Retina (tissue), 1 donor: ENCODE measurements around the gene TMEM108.
A peak's percentile ranks its signal among the peaks of the same experiment; 100 is the strongest.

ENCODE experiments used
- DNase-seq: peaks from one replicate; pipeline ENCODE4 v3.0.0-alpha.2; 2016

The TMEM108 gene

DNA sequence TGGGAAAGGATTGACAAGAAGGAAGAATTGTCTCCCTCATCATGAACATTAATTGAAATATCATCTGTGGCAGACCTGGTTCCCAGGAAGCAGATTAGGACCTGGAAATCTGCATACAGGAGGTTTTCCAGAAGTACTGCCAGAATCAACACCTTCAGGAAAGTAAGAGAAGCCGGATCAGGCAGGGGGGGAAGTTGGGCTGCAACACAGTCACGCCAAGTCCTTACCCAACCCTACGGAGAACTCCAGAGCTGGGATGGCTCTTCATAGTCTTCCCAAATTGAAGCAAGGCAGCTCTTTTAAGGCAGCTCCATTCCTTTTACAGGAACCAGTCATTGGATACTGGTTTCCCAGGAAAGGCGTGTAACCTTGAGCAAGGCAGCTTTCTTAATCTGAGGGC lies 326.5 kb downstream of the TMEM108 start:
- no peak for DNase-seq

- DNase-seq: no peak
Observed at GRCh38 chr3:133366921-133367320, 328.7 kb downstream of the TMEM108 start.

DNA sequence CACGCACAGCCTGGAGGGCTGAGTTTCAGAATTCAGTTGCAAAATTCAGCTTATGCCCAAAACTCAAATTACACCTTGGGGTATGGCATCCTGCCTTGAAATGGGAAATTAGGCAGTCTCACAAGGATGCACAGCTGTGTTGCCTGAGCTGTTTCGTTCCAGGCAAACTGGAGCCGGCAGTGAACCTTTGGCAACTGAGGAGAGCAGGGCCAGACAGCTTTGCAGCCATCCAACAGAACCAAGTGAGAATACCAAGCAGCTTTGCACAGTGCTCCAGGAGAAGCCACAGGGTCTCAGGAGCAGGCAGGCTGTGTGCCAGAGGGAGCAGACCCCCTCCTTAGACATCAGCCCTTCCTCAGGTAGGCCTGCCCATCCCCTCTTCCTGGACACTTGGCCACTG lies 329.2 kb downstream of the TMEM108 start:
- DNase-seq: no peak

GRCh38 chr3:133367956-133368355 lies 329.8 kb downstream of the TMEM108 start:
- DNase-seq: no peak

- no peak for DNase-seq
Observed at GRCh38 chr3:133368371-133369067, 330.3 kb downstream of the TMEM108 start.

DNA sequence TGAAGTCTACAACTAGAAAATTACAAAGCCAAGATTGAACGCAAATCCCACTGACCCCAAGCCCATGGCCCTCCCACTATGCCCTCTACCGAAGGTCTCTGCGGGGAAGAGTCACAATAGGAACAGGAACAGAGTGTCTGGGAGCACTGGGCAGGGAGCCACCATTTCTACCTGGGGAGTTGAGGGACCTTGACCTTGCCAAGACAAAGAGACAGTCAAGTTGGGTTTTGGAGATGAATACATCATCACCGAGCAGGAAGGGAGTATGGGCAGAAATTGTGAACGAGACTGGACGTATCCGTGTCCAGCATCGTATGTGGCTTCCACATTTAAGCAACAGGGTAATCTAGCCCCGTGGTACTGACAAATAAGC lies 330.9 kb downstream of the TMEM108 start:
- no peak for DNase-seq

GRCh38 chr3:133371181-133371580 lies 333.0 kb downstream of the TMEM108 start:
- no peak for DNase-seq

- no peak for DNase-seq
Observed at GRCh38 chr3:133371676-133372075, 333.5 kb downstream of the TMEM108 start.

GRCh38 chr3:133374708-133375402 lies 336.7 kb downstream of the TMEM108 start:
- DNase-seq: no peak

- DNase-seq: no peak
Observed at GRCh38 chr3:133375403-133375745, 337.2 kb downstream of the TMEM108 start.

DNA sequence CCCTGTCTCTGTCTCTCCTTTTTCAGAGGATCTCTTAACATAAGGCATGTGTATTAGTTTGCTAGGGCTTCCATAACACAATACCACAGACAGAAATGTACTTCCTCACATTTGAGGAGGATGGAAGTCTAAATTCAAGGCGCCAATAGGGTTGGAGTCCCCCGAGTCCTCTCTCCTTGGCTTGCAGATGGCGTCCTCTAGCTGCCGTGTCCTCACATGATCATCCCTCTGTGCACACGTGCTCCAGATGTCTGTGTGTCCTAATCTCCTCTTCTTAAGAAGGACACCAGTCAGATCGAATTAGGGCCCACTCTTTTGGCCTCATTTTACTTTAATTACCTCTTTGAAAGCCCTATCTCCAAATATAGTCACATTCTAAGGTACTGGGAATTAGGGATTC lies 338.6 kb downstream of the TMEM108 start:
- peak; percentile 41 for DNase-seq

GRCh38 chr3:133377396-133377795 lies 339.2 kb downstream of the TMEM108 start:
- peak; percentile 28 for DNase-seq

DNA sequence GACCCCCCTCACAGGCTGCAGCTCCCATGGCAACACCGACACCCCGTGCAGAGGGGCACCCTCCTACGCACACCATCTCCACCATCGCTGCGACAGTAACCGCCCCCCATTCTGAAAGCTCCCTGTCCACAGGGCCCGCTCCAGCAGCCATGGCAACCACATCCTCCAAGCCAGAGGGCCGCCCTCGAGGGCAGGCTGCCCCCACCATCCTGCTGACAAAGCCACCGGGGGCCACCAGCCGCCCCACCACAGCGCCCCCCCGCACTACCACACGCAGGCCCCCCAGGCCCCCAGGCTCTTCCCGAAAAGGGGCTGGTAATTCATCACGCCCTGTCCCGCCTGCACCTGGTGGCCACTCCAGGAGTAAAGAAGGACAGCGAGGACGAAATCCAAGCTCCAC lies 341.7 kb downstream of the TMEM108 start:
- DNase-seq: no peak

- DNase-seq: no peak
Observed at GRCh38 chr3:133380481-133381225, 342.5 kb downstream of the TMEM108 start.

GRCh38 chr3:133381346-133382109 lies 343.3 kb downstream of the TMEM108 start:
- no peak for DNase-seq

GRCh38 chr3:133383175-133383574 lies 345.0 kb downstream of the TMEM108 start:
- no peak for DNase-seq

DNA sequence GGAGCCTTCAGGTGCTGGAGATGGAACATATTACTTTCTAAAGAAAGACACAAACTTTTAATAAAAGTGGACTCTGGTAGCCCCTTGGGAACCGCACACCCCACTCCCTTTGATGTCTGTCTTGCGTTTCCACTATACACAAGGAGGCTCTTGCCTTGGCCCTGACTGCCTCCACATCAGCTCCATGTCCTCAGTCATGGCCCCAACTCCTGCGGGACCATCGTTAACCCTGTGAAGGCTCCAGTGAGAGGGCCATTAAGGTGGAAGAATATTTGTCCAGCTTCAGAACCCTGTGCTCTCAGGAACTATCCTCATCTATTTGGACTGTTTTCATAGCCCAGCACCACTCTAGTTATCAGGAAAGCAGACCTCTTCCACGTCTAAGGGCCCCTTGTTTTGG lies 345.6 kb downstream of the TMEM108 start:
- DNase-seq: no peak

GRCh38 chr3:133384331-133385027 lies 346.3 kb downstream of the TMEM108 start:
- peak; percentile 86 for DNase-seq

DNA sequence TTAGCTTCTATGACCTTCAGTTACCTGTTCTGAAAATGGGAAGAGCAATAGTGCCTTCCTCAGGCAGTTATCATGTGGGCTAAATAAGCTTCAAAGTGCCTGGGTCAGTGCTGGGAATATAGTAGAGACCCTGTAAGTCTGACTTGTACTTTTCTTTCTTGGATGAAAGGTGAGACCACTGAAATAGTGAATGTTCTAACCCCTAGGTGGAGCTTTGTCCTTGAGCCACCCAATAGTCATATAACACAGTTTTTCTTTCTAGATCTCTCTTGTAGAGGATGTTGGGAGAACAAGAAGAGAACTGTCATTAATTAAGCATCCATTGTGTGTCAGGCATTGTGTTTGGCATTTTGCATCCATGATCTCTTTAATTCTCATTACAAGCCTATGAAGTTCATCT lies 348.7 kb downstream of the TMEM108 start:
- no peak for DNase-seq

- no peak for DNase-seq
Observed at GRCh38 chr3:133387341-133387740, 349.1 kb downstream of the TMEM108 start.

DNA sequence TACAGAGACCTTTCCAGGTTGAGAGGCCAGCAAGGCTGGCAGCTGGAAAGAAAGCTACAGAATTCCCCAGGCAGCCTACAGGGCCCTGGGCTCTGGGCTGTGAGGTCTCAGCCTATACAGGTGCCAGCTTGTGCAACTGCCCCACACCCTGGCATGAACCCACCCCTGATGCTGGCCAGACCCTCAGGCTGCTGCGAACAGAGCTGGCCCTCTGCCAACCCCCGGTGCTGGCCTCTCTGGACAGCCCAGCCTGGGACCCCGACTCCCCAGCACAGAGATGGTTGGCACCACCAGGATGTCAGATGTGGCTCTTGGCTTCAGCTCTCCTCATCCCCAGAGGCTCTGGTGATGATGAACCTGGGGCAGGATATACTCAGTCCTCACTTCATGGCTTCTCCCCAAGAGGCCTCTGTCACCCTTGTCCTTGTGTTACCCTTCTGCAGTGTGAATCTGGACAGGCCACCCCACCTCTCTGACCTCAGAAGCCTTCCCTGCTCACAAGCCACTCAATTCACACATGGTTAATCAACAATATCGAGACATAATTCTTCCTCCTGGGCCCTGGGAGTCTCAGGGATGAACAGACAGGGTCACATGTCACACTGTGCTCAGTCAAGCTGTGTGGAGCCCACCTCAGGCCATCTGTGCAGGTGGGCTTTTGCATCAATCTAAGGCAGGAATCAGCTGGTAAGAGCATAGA lies 350.7 kb downstream of the TMEM108 start:
- DNase-seq: no peak

GRCh38 chr3:133390715-133391114 lies 352.5 kb downstream of the TMEM108 start:
- no peak for DNase-seq
